Left lung (tissue), 10 donors: ENCODE data around the gene RNU2-63P. TPM values are rescaled to one million over a fixed set of nuclear protein-coding genes. Genes with fewer than 3 reads are reported as not detected.
A peak's percentile ranks its signal among the peaks of the same experiment; 100 is the strongest.

Experiments
- ATAC-seq: fragments of 200-7000 bp; cut with Tn5 transposase; one replicate; pipeline ENCODE4 v1.9.1; 2020; ENCODE audit warnings: moderate library complexity
- DNase-seq, 4 donors: peaks; one replicate each; pipeline ENCODE4 v3.0.0-alpha.2; 2013 to 2020
- H3K27ac ChIP-seq, 2 donors: fragments of 200-600 bp; sonication (generic) in 1 of 2; one replicate each; pipeline versions ENCODE4 v1.5.0 to v1.8.0; 2020 to 2021
- H3K27me3 ChIP-seq, 2 donors: fragments of 200-600 bp; sonication (generic) in 1 of 2; one replicate each; pipeline versions ENCODE4 v1.5.0 to v1.8.0; 2020 to 2021
- H3K36me3 ChIP-seq, 2 donors: fragments of 200-600 bp; sonication (generic) in 1 of 2; one replicate each; pipeline versions ENCODE4 v1.5.0 to v1.8.0; 2020 to 2021
- H3K4me1 ChIP-seq, 2 donors: fragments of 200-600 bp; one replicate each; pipeline ENCODE4 v1.8.0; 2021
- H3K4me3 ChIP-seq, 2 donors: fragments of 200-600 bp; sonication (generic) in 1 of 2; one replicate each; pipeline versions ENCODE4 v1.5.0 to v1.8.0; 2020 to 2021; ENCODE audit warnings: mild to moderate bottlenecking in 1 of 2
- H3K9me3 ChIP-seq, 2 donors: fragments of 200-600 bp; sonication (generic) in 1 of 2; one replicate each; pipeline versions ENCODE4 v1.5.0 to v1.8.0; 2020 to 2021
- CTCF ChIP-seq, 2 donors: fragments of 200-600 bp; sonication (generic) in 1 of 2; IDR thresholded peaks; one replicate each; pipeline versions ENCODE4 v1.5.0 to v1.8.0; 2021; ENCODE audit warnings: antibody characterized with exemption in 2 of 2
- intact Hi-C, 2 donors: fragments of 100-400 bp; cut with DNase I; formaldehyde crosslinking; loops; one replicate each; pipeline versions ENCODE4 v1.11.2 to v1.14.2; 2022
- polyA plus RNA-seq, 6 donors: library from polyadenylated mRNA; unstranded; fragments of 120-200 nt; gene quantifications; one replicate each; pipeline ENCODE4 v1.2.1, GENCODE V29; 2013; ENCODE audit not compliant: insufficient read length in 6 of 6
- total RNA-seq, 2 donors: library from RNA; stranded (reverse); fragmentation: NEBNext Ultra II Directional; extraction: Animal tissue kit (Norgen Biotek cat#: 25700); gene quantifications; one replicate each; pipeline ENCODE4 v1.2.1, GENCODE V29; 2021
- donor health status: DM: no; HTN: yes; CAD: no.
- donor health status: DM: no; HTN: no; CAD: no.

Gene RNU2-63P
- total and polyA plus RNA-seq, 8 donors = 1.1 to 1.7 TPM; not detected in 6

GRCh38 chr2:88042476-88042875 is 26.1 kb upstream of the RNU2-63P start:
- ATAC-seq (no peak), DNase-seq (no peak)
- H3K9me3 ChIP-seq = no peaks in the 10 kb centered on the region
- no peak overlapping the region for H3K4me3 ChIP-seq
- H3K27ac ChIP-seq = no peak overlapping the region
- TF ChIP-seq CTCF (IDR thresholded peaks at IDR 0.05) = no peak
- no peaks in the 10 kb centered on the region for H3K27me3 ChIP-seq
- intact Hi-C loops = no loop called here
- H3K36me3 ChIP-seq = peaks cover 0 to 6% of the 10 kb centered on the region in 2 donors
- H3K4me1 ChIP-seq = peaks cover 6 to 10% of the 10 kb centered on the region in 2 donors

- ATAC-seq (peak; percentile 35), DNase-seq (no peak)
- H3K27ac ChIP-seq = no peak overlapping the region
- H3K4me3 ChIP-seq = no peak overlapping the region
- no peaks in the 10 kb centered on the region for H3K9me3 ChIP-seq
- H3K27me3 ChIP-seq = no peaks in the 10 kb centered on the region
- peaks cover 6 to 14% of the 10 kb centered on the region in 2 donors for H3K4me1 ChIP-seq
- intact Hi-C loops = no loop called here
- TF ChIP-seq CTCF (IDR thresholded peaks at IDR 0.05) = no peak
- H3K36me3 ChIP-seq = peaks cover 0 to 17% of the 10 kb centered on the region in 2 donors
These were observed 22.1 kb upstream of the RNU2-63P start for GRCh38 chr2:88038263-88039105.

GRCh38 chr2:88036606-88037005 is 20.3 kb upstream of the RNU2-63P start:
- no peaks in the 10 kb centered on the region for H3K9me3 ChIP-seq
- no peak for ATAC-seq
- TF ChIP-seq CTCF (IDR thresholded peaks at IDR 0.05) = no peak

GRCh38 chr2:88036182-88036581 is 19.8 kb upstream of the RNU2-63P start:
- ATAC-seq = no peak
- no peak for TF ChIP-seq CTCF (IDR thresholded peaks at IDR 0.05)

More at GRCh38 chr2:88036606-88037005, 20.3 kb upstream of the RNU2-63P start:
- DNase-seq = no peak
- Histone ChIP-seq H3K27ac (peak overlapping the region in 1 of 2 donors; percentile 2), H3K4me1 (peaks cover 1 to 7% of the 10 kb centered on the region in 2 donors), H3K4me3 (no peak overlapping the region), H3K36me3 (peaks cover 0 to 35% of the 10 kb centered on the region in 2 donors), H3K27me3 (no peaks in the 10 kb centered on the region)
- intact Hi-C loops = no loop called here

GRCh38 chr2:88032070-88032702 is 15.8 kb upstream of the RNU2-63P start:
- intact Hi-C loops = no loop called here
- H3K9me3 ChIP-seq = no peaks in the 10 kb centered on the region
- peaks cover 0 to 11% of the 10 kb centered on the region in 2 donors for H3K4me1 ChIP-seq
- no peak overlapping the region for H3K4me3 ChIP-seq
- TF ChIP-seq CTCF (IDR thresholded peaks at IDR 0.05) = no peak
- DNase-seq = no peak
- ATAC-seq = no peak
- H3K27me3 ChIP-seq = no peaks in the 10 kb centered on the region
- peaks cover 0 to 75% of the 10 kb centered on the region in 2 donors for H3K36me3 ChIP-seq
- no peak overlapping the region for H3K27ac ChIP-seq

More at GRCh38 chr2:88036182-88036581, 19.8 kb upstream of the RNU2-63P start:
- Histone ChIP-seq H3K4me3 (no peak overlapping the region), H3K27me3 (no peaks in the 10 kb centered on the region), H3K9me3 (no peaks in the 10 kb centered on the region), H3K27ac (peak overlapping the region in 1 of 2 donors; percentile 2), H3K4me1 (peaks cover 0 to 6% of the 10 kb centered on the region in 2 donors), H3K36me3 (peaks cover 0 to 40% of the 10 kb centered on the region in 2 donors)
- intact Hi-C loops = no loop called here
- no peak for DNase-seq
